ENCODE results near the gene DLG1.

DNA sequence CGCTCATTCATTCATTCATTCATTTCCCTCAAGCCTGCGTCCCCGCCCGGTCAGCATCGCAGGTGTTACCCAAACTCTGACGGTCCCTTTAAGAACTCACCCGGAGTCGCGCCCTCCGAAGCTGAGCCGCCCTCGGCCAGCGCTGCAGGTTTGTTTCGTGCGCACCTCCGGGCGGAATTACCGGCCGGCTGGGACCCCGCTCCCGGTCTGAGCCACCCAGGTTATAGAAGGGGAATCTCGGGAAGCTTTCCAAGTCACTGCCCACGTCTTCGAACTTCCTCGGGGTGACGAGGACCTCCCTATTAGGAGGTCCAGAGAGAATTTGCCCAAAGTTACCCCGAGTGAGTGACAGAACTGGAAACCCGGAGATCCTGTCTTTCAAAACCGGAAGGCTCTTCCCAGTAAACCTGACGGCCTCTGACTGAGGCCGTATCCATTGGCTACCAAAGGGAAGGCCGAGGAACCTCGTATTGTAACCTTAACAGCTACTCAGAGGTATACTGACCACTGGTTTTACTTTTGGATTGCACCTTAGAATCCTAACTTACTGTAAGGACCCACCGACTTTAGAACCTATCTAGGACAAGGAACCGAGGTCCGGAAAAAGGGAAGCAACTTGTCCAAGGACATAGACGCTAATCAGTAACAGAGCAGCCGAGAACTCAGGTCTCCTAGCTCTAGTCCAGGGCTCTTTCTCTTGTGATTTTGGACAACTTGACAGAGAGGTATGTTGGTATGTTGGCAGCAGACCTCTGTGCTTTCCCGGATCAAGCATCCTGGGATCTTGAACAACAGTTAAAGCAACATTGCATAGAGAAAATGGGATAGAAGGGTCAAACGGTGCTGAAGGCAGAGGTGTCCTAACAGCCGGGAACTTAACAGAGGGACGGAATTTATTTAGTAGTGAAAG, 788 bp upstream of the DLG1 start:
- TF ChIP-seq, protein P1, sequence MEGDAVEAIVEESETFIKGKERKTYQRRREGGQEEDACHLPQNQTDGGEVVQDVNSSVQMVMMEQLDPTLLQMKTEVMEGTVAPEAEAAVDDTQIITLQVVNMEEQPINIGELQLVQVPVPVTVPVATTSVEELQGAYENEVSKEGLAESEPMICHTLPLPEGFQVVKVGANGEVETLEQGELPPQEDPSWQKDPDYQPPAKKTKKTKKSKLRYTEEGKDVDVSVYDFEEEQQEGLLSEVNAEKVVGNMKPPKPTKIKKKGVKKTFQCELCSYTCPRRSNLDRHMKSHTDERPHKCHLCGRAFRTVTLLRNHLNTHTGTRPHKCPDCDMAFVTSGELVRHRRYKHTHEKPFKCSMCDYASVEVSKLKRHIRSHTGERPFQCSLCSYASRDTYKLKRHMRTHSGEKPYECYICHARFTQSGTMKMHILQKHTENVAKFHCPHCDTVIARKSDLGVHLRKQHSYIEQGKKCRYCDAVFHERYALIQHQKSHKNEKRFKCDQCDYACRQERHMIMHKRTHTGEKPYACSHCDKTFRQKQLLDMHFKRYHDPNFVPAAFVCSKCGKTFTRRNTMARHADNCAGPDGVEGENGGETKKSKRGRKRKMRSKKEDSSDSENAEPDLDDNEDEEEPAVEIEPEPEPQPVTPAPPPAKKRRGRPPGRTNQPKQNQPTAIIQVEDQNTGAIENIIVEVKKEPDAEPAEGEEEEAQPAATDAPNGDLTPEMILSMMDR (conservative IDR thresholded peaks at IDR 0.05 in 1 of 2, IDR thresholded peaks at IDR 0.05 in 1 of 2; ENCODE audit: low read depth in 1 of 2, low read length in 2 of 2) = no peak
- no peak for TF ChIP-seq EZH2 (IDR thresholded peaks at IDR 0.05; ENCODE audit: low read length, missing control alignments)

All from fibroblast of lung (primary cell).